ENCODE measurements around the gene MCM10. TPM values are rescaled to one million over a fixed set of nuclear protein-coding genes. Genes with fewer than 3 reads are reported as not detected.

Gene MCM10
- total and polyA plus RNA-seq, 2 of the 8 experiments (the other 6 are each of a cell fraction or from before 2014, with no cell fraction given): 9.8 to 60.3 TPM

- Histone ChIP-seq H3K4me2 (ENCODE audit: insufficient read depth in 1 of 2, low read depth in 2 of 2, low read length in 2 of 2) (no peak overlapping the region), H3K27ac (ENCODE audit: low read depth, low read length) (no peak overlapping the region), H3K79me2 (ENCODE audit: control insufficient read depth in 1 of 2, insufficient read depth in 2 of 2, low read length in 2 of 2) (no peaks in the 10 kb centered on the region), H3K23me2 (ENCODE audit: low read depth, low read length) (no peaks in the 10 kb centered on the region), H4K91ac (replicated peaks; ENCODE audit: insufficient read length, low read length) (no peak overlapping the region), H3K14ac (ENCODE audit: insufficient read length) (no peak overlapping the region), H3K79me1 (ENCODE audit: low read depth, low read length) (no peaks in the 10 kb centered on the region), H2BK5ac (ENCODE audit: low read depth, low read length) (no peak overlapping the region), H3K27me3 (replicated peaks in 1 of 4; ENCODE audit: control insufficient read depth in 3 of 4, extremely low read depth in 1 of 4, insufficient read depth in 3 of 4, low read length in 3 of 4) (no peaks in the 10 kb centered on the region; a peak in 1 of 7 replicates), H3K18ac (ENCODE audit: extremely low read depth, low read length) (no peak overlapping the region), H2BK20ac (ENCODE audit: low read length) (no peak overlapping the region), H3K4me1 (replicated peaks in 1 of 4; ENCODE audit: control insufficient read depth in 3 of 4, insufficient read depth in 4 of 4, low read length in 3 of 4) (no peaks in the 10 kb centered on the region), H2BK15ac (ENCODE audit: low read length) (no peak overlapping the region), H2BK120ac (replicated peaks; ENCODE audit: low read depth, low read length) (no peak overlapping the region), H4K5ac (ENCODE audit: insufficient read length, low read depth, low read length) (no peak overlapping the region), H3K9me3 (ENCODE audit: insufficient read depth in 2 of 2, low read depth in 1 of 2, low read length in 1 of 2) (no peaks in the 10 kb centered on the region), H2BK12ac (ENCODE audit: low read depth, low read length) (no peak overlapping the region), H3K36me3 (ENCODE audit: control insufficient read depth in 2 of 4, insufficient read depth in 4 of 4, low read length in 3 of 4) (peaks cover 37 to 90% (median 65%) of the 10 kb centered on the region in 4 experiments), H3K4ac (replicated peaks; ENCODE audit: insufficient read length, low read depth, low read length) (no peak overlapping the region), H3K23ac (ENCODE audit: insufficient read length) (no peak overlapping the region), H3K9ac (replicated peaks in 1 of 4; ENCODE audit: extremely low read depth in 1 of 4, low read depth in 3 of 4, low read length in 3 of 4) (no peak overlapping the region), H3K56ac (replicated peaks; ENCODE audit: insufficient read length, low read depth, low read length) (no peak overlapping the region), H4K8ac (ENCODE audit: extremely low read depth, insufficient read depth, low read length) (no peak overlapping the region), H3K4me3 (ENCODE audit: extremely low read depth in 1 of 4, insufficient read depth in 2 of 4, low read depth in 3 of 4, low read length in 4 of 4) (no peak overlapping the region), H4K20me1 (replicated peaks in 1 of 2; ENCODE audit: control insufficient read depth in 1 of 2, insufficient read depth in 2 of 2, low read length in 2 of 2) (peaks cover 0 to 6% of the 10 kb centered on the region in 2 experiments), H2AFZ (ENCODE audit: low read length) (no peak overlapping the region), H2AK5ac (ENCODE audit: low read depth, low read length) (no peak overlapping the region)
- FAIRE-seq: no peak
- POLR2A ChIA-PET (ENCODE audit: partially characterized antibody): interaction anchor here (0.6 to 1.0 kb wide), 2 partner anchors 101 to 301 kb away, joined by 3 read pairs; no protein-coding TSS in a partner anchor
- CTCF ChIA-PET (ENCODE audit: partially characterized antibody): no interaction called here
- 94% methylated on average over 6 of the region's 6 CpGs; no CpG with 5 or more reads in 1 of the 2 experiments for WGBS, 2 experiments (ENCODE audit: extremely low coverage in 1 of 2, insufficient coverage in 1 of 2, insufficient read length in 1 of 2, insufficient replicate concordance in 2 of 2, low coverage in 1 of 2, low lambda C conversion rate in 2 of 2, missing lambda C conversion rate in 1 of 2)
- no peak for TF ChIP-seq RXRA (IDR thresholded peaks at IDR 0.05; ENCODE audit: insufficient read depth, low read depth, low read length)
- TF ChIP-seq KDM4A (IDR thresholded peaks at IDR 0.05; ENCODE audit: low read depth, low read length, severe bottlenecking): no peak
- DNase-seq (ENCODE audit: low read depth in 1 of 2, low spot score in 2 of 2): no peak
Measured at GRCh38 chr10:13201132-13201531, 39.8 kb downstream of the MCM10 start.

Data from H1 (cell line).